Fibroblast of villous mesenchyme (primary cell): ENCODE results near the gene PDHX. TPM values are rescaled to one million over a fixed set of nuclear protein-coding genes. Genes with fewer than 3 reads are reported as not detected.

ENCODE experiments used
- DNase-seq: peaks from one replicate; pipeline ENCODE4 v3.0.0-alpha.2; 2010; ENCODE audit warnings: low read depth
- H3K4me3 ChIP-seq: 2 replicates; pipeline ENCODE4 v1.5.1; 2011; ENCODE audit warnings: low read depth, mild to moderate bottlenecking, low read length
- CTCF ChIP-seq: IDR thresholded peaks from 2 replicates; pipeline ENCODE4 v1.5.1; 2012; ENCODE audit warnings: low read depth, mild to moderate bottlenecking, low read length; ENCODE audit not compliant: insufficient read depth
- total RNA-seq: library from RNA; depleted of rRNA; stranded (reverse); fragments of >200 nt; gene quantifications from 2 replicates; pipeline ENCODE4 v1.2.3, GENCODE V29; 2012

PDHX gene
- total RNA-seq, 1 donor: 66.9 TPM

- DNase-seq: no peak
- TF ChIP-seq CTCF: no peak
- H3K4me3 ChIP-seq: no peak overlapping the region
Measured at GRCh38 chr11:34963351-34963750, 46.9 kb downstream of the PDHX start.

DNA sequence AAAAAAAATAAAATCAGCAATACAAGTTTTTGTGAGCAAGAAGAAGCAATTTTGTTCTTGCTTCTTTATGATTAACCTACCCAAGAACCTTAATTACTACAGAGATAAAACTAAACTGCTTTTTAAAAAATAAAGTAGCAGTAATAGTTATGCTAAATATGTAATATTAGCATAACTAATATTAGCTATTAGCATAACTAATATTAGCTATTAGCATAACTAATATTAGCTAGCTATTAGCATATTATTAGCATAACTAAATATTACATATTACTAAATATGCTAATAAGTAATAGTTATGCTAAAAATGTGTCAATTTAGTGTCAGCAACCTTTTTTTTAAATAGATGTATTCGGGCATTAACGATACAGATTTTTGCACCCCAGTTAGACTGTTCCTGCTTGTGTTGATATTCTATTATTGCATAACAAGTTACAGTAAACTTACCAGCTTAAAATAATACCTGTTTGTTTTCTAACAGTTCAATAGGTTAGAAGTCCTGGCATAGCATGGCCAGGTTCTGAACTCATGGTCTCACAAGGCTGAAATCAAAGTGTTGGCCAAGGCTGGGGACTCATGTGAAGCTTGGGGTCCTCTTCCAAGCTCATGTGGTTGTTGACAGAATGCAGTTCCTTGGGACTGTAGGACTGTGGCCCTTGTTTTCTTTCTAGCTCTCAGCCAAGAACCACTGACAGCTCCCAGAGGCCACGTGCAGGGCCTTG, 48.4 kb downstream of the PDHX start:
- no peak for DNase-seq
- no peak for TF ChIP-seq CTCF
- no peak overlapping the region for H3K4me3 ChIP-seq

DNA sequence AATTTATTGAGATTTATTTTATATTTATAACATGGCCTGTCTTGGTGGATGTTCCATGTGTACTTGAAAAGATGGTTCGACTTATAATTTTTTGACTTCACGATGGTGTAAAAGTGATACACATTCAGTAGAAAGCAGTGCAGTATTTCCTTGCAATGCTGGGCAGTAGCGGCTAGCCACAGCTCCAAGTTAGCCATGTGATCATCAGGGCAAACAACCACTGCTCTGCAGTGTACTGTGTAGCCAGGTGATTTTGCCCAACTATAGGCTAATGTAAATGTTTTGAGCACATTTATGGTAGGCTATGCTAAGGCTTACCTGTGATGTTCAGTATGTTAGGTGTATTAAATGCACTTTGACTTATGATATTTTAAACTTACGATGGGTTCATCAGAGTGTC, 52.4 kb downstream of the PDHX start:
- no peak overlapping the region for H3K4me3 ChIP-seq
- no peak for DNase-seq
- TF ChIP-seq CTCF: no peak

GRCh38 chr11:34970033-34970432, 53.6 kb downstream of the PDHX start:
- no peak for TF ChIP-seq CTCF
- no peak overlapping the region for H3K4me3 ChIP-seq
- no peak for DNase-seq

DNA sequence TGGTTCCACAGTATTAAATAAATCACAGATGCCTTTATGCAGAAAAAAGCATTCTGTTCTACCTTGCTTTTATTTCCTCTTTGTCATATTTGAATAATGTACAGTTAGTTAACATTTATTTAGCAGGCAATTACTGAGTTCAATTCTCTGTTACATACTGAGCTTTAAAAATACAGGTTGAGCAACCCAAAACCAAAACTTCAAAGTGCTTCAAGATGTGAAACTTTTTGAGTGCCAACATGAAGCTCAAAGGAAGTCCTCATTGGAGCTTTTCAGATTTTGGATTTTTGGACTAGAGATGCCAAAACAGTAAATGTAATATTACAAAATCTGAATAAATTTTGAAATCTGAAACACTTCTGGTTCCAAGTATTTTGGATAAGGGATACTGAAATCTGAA, 54.1 kb downstream of the PDHX start:
- no peak for TF ChIP-seq CTCF
- H3K4me3 ChIP-seq: no peak overlapping the region
- DNase-seq: no peak

DNA sequence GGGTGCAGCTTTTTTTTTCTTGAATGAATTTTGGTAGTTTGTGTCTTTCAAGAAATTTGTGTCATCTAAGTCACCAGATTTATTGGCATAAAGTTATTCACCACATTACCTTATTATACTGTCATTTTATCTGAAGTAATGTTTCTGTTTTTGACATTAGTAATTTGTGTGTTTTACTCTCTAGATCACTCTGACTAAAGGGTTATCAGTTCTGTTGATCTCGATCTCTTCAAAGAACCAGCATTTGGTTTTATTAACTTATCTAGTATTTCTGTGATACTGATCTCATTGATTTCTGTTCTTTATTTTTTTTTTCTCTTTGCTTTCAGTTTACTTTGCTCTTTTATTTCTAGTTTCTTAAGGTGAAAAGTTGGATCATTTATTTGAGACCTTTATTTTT, 55.5 kb downstream of the PDHX start:
- DNase-seq: no peak
- H3K4me3 ChIP-seq: no peak overlapping the region
- no peak for TF ChIP-seq CTCF

DNA sequence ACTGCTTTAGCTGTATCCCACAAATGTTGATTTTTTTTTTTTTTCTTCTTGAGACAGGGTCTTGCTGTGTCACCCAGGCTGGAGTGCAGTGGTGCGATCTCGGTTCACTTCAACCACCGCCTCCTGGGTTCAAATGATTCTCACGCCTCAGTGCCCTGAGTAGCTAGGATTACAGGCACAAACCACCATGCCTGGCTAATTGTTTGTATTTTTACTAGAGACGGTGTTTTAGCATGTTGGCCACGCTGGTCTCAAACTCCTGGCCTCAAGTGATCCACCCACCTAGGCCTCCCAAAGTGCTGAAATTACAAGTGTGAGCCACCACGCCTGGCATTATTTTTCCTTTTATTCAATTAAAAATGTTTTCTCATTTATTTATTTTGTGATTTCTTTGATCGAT, 55.9 kb downstream of the PDHX start:
- no peak for DNase-seq
- TF ChIP-seq CTCF: no peak
- H3K4me3 ChIP-seq: no peak overlapping the region
